AG04450 (cell line): Measurements from ENCODE around the gene ANKRD17. TPM values are rescaled to one million over a fixed set of nuclear protein-coding genes. Genes with fewer than 3 reads are reported as not detected.
"Not testable (repeated sequence)": the region's sequence is repeated elsewhere in the genome, so short reads cannot be mapped to it uniquely, and the experiment has no call there.

Source experiments
- CTCF ChIA-PET: fragments of 300-600, 350-600 bp; formaldehyde crosslinking; extraction: SDS; loops from one replicate; lab custom pipeline; 2022; ENCODE audit warnings: antibody characterized with exemption, inconsistent platforms; lab: Charles Lee
- POLR2A ChIA-PET: fragments of 350-600 bp; formaldehyde crosslinking; extraction: SDS; loops from one replicate; lab custom pipeline; 2021; ENCODE audit warnings: antibody characterized with exemption, inconsistent platforms; lab: Yijun Ruan, JAX
- DNase-seq: peaks from one replicate; pipeline ENCODE4 v3.0.0-alpha.2; 2011; ENCODE audit warnings: low read depth, low spot score
- H3K27ac ChIP-seq: one replicate; pipeline ENCODE4 v1.5.1; 2012; ENCODE audit warnings: low read depth, low read length, control low read depth
- H3K27me3 ChIP-seq: one replicate; pipeline ENCODE4 v1.6.0; 2012; ENCODE audit warnings: low read length; ENCODE audit not compliant: control insufficient read depth, insufficient read depth
- H3K4me3 ChIP-seq: 2 replicates; pipeline ENCODE4 v1.5.1; 2011; ENCODE audit warnings: mild to moderate bottlenecking, low read depth, low read length, control low read depth
- H3K9me3 ChIP-seq: 2 replicates; pipeline ENCODE4 v1.5.1; 2012; ENCODE audit warnings: low read length; ENCODE audit not compliant: control insufficient read depth, insufficient read depth
- CTCF ChIP-seq: IDR thresholded peaks from 2 replicates; pipeline ENCODE4 v1.5.1; 2011; ENCODE audit warnings: low read depth, low read length, control low read depth, inconsistent platforms
- polyA minus RNA-seq: library from RNA; depleted of rRNA, polyadenylated mRNA; stranded (reverse); fragments of >200 nt; gene quantifications from 2 replicates; pipeline ENCODE4 v1.2.3, GENCODE V29; 2011; rRNA and poly(A)+ RNA removed
- polyA plus RNA-seq: library from polyadenylated mRNA; depleted of rRNA; stranded (reverse); fragments of >200 nt; gene quantifications from 2 replicates; pipeline ENCODE4 v1.2.3, GENCODE V29; 2011; rRNA removed

ANKRD17 gene
- polyA plus RNA-seq (58.2 and 71.1 TPM in 2 replicates), polyA minus RNA-seq (114 and 146 TPM in 2 replicates)

- no peak; the same call in none of the 2 replicates for TF ChIP-seq CTCF
- ChIA-PET POLR2A (interaction anchor here (0.6 to 2.3 kb wide), 14 partner anchors 16 to 901 kb away, joined by 3 to 9 read pairs (median 4); no protein-coding TSS in a partner anchor), CTCF (interaction anchor here (0.6 to 4.0 kb wide), 7 partner anchors 10 to 395 kb away, joined by 3 to 34 read pairs (median 4); no protein-coding TSS in a partner anchor)
Measured at GRCh38 chr4:73258686-73259570, at the start of gene ANKRD17. TSS of gene ANKRD17 (minus strand) at chr4:73258798. CDS start at chr4:73258668, 130 bp downstream.

GRCh38 chr4:73308286-73308685, 49.7 kb upstream of the ANKRD17 start:
- Histone ChIP-seq H3K9me3 (peaks cover 4% of the 10 kb centered on the region; the same call in 1 of the 2 replicates), H3K4me3 (no peak overlapping the region), H3K27ac (no peak overlapping the region), H3K27me3 (no peaks in the 10 kb centered on the region)
- POLR2A ChIA-PET = interaction anchor here (1.4 to 1.9 kb wide), 2 partner anchors 50 to 51 kb away, joined by 5 to 8 read pairs; partner anchors contain the start of gene ANKRD17
- TF ChIP-seq CTCF = peak; percentile 67
- CTCF ChIA-PET = interaction anchor here (0.7 to 1.9 kb wide), 8 partner anchors 11 to 829 kb away, joined by 3 to 13 read pairs (median 4); no protein-coding TSS in a partner anchor
- DNase-seq = peak; percentile 20

More at GRCh38 chr4:73258686-73259570, at the start of gene ANKRD17:
- peak within 1 kb of the TSS; percentile 99 for H3K27ac ChIP-seq
- H3K4me3 ChIP-seq = peak within 1 kb of the TSS; percentile 94
- H3K9me3 ChIP-seq = no peaks in the 10 kb centered on the region; the same call in 1 of the 2 replicates
- H3K27me3 ChIP-seq = no peaks in the 10 kb centered on the region
- DNase-seq = peak; percentile 80

GRCh38 chr4:73303711-73304110, 45.1 kb upstream of the ANKRD17 start:
- Histone ChIP-seq H3K27me3 (no peaks in the 10 kb centered on the region), H3K27ac (no peak overlapping the region), H3K4me3 (no peak overlapping the region), H3K9me3 (peaks cover 6% of the 10 kb centered on the region; the same call in 1 of the 2 replicates)
- CTCF ChIA-PET = no interaction called here
- no peak for DNase-seq
- POLR2A ChIA-PET = no interaction called here
- TF ChIP-seq CTCF = no peak

GRCh38 chr4:73299548-73300280, 41.1 kb upstream of the ANKRD17 start:
- Histone ChIP-seq H3K9me3 (peaks cover 6% of the 10 kb centered on the region; the same call in 1 of the 2 replicates), H3K27me3 (no peaks in the 10 kb centered on the region), H3K4me3 (no peak overlapping the region), H3K27ac (no peak overlapping the region)
- TF ChIP-seq CTCF = no peak
- DNase-seq = no peak
- CTCF ChIA-PET = interaction anchor here (0.6 kb wide), 1 partner anchor 723 kb away, joined by 5 read pairs; no protein-coding TSS in a partner anchor
- POLR2A ChIA-PET = interaction anchor here (1.4 kb wide), 1 partner anchor 41 kb away, joined by 4 read pairs; the partner anchor contains the start of gene ANKRD17

GRCh38 chr4:73292661-73293060, 34.1 kb upstream of the ANKRD17 start:
- POLR2A ChIA-PET, H3K9me3 ChIP-seq, H3K27me3 ChIP-seq, CTCF ChIA-PET, H3K27ac ChIP-seq, DNase-seq, H3K4me3 ChIP-seq: not testable (repeated sequence)
